NCI-H69 (cell line): Measurements from ENCODE around the gene PSMD9.
A peak's percentile ranks its signal among the peaks of the same experiment; 100 is the strongest.
"Not testable (repeated sequence)": the region's sequence is repeated elsewhere in the genome, so short reads cannot be mapped to it uniquely, and the experiment has no call there.

Source experiments
- DNase-seq: peaks from one replicate; lab custom pipeline; 2025; lab: John Stamatoyannopoulos, UW

PSMD9 gene

DNA sequence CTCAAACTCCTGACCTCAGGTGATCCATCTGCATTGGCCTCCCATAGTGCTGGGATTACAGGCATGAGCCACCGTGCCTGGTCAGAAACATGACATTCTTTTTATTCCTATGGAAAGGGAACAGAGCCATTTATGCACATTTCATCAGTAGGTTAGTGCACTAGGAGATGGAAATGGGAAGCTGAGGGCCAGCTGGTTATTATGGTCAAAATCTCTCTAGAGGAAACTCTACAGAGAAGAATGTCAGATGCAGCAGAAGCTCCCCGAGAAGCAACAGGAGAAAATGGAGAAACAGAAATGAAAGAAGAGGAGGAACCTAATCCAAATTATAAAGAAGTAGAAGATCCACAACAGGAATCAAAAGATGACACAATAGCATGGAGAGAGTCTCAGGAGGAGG is 32.5 kb downstream of the PSMD9 start:
- no peak for DNase-seq

DNA sequence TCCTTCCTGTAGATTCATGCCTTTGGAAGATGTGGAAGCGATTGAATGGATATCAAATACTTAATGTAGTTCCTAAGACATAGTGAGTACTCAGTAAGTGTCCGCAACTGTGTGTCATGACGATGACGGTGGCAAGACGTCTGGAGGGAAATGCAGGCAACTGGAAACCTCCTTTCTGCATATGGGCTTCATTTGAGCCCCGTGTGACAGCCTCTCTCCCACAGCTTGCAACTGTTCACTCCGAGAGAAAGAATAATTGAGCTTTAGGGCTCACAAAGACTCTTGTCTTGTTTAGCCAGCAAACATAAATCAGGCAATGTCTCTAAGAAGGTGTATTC is 36.7 kb downstream of the PSMD9 start:
- no peak for DNase-seq

DNA sequence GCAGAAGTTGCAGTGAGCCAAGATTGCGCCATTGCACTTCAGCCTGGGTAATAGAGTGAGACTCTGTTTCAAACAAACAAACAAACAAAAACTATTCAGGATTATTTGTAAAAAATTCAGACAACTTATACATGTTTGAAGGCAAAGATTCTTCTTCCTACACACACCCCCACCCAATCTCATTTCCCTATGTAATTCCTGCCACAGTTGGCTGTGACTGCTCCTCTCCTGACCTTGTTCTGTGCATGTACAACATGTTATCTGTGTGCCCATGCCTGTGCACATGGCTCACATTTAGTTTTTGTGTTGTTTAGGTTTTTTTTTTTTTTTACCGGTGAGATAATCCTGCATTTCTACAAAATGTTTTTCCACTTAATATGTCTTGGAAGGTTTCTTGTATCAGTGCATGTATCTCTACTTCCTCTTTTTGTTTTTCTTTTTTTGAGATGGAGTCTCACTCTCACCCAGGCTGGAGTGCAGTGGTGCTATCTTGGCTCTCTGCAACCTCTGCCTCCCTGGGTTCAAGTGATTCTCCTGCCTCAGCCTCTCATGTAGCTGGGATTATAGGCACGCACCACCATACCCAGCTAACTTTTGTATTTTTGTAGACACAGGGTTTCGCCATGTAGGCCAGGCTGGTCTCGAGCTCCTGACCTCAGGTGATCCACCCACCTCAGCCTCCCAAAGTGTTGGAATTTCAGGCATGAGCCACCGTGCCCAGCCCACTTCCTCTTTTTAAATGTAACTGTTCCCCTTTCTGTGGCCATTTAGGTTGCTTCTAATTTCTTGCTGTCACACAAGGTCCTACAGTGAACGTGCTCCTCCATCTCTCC is 38.5 kb downstream of the PSMD9 start:
- DNase-seq, result no peak

- DNase-seq, result no peak
Observed at GRCh38 chr12:121927813-121928212, 39.2 kb downstream of the PSMD9 start.

- not testable (repeated sequence) for DNase-seq
Observed at GRCh38 chr12:121929545-121929944, 41.0 kb downstream of the PSMD9 start.

- no peak for DNase-seq
Observed at GRCh38 chr12:121930862-121931261, 42.3 kb downstream of the PSMD9 start.

DNA sequence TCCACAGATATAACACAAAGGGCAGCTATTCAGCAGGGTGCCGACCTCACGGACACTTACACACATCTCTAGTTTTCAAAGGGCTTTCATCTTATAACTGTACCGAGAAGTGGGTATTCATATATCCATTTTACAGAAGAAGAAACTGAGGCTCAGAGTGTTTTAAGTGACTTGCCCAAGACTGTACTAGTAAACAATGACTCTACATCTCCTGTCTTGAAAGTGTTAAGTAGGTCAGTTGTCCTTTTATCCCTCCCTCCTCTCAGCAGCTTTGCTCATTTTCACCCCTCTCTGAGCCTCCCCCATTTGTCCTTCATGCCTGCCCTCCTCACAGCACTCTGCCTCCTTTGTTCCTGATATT is 43.6 kb downstream of the PSMD9 start:
- DNase-seq, result no peak

GRCh38 chr12:121932914-121933521 is 44.4 kb downstream of the PSMD9 start:
- no peak for DNase-seq

GRCh38 chr12:121933522-121934308 is 45.1 kb downstream of the PSMD9 start:
- no peak for DNase-seq

DNA sequence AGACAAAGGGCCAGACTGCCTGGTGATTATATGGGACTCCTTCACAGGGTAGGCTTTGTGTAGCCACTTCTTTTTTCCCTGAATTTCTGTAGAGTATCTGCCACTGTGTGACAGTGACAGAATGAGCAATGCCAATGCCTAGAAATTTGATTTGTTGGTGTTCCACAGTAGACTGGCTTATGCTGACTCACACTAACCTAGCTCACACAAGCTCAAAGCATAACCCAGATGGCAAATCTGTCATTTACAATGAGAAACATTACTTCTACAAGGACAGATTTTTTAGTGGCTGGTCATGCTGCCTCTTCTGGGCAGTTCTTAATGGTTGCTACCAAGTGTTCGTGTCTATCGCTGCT is 45.7 kb downstream of the PSMD9 start:
- DNase-seq, result no peak

GRCh38 chr12:121937654-121938053 is 49.1 kb downstream of the PSMD9 start:
- no peak for DNase-seq

DNA sequence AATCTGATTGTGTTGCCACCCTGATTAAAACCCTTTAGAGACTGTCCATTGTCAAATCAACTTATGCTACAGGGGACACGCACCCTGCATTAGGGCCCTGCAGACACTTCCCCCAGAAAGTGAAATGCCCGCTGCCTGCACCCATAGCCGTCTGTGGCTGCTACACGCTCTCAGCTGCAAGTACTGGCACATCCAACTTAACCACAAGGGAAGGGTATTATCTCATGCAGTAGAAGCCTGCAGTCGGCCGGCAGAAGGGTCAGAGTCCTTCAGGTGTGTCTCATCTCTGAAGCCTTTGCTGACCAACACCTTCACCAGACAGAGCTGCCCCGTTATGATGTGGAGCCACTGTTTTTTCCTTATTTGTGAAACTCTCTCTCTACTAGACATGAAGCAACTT is 50.6 kb downstream of the PSMD9 start:
- DNase-seq, result no peak

GRCh38 chr12:121939992-121940766 is 51.6 kb downstream of the PSMD9 start:
- no peak for DNase-seq

DNA sequence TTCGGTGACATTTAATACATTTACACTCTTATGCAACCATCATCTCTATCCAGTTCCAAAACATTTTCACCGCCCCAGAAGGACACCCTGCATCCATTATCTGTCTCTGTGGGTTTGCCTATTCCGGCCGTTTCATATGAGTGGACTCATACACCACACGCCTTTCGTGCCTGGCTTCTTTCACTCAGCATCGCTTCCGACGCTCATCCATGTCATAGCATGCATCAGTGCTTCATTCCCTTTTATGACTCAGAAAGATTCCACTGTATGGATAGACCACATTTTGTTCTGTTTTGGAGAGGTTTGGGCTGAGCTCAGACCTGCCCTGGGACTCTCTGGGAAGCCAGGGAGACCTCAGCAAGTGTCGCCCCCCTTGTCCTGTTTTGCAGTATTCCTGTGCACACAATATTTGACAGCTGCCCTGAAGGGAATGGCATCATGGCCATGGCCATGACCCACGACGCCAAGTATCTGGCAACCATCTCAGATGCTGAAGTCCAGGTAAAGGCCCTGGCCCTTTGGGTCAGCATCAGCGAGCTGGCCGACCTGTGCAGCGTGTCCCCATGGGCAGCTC is 53.6 kb downstream of the PSMD9 start:
- no peak for DNase-seq

GRCh38 chr12:121943926-121944325 is 55.3 kb downstream of the PSMD9 start:
- DNase-seq, result no peak

DNA sequence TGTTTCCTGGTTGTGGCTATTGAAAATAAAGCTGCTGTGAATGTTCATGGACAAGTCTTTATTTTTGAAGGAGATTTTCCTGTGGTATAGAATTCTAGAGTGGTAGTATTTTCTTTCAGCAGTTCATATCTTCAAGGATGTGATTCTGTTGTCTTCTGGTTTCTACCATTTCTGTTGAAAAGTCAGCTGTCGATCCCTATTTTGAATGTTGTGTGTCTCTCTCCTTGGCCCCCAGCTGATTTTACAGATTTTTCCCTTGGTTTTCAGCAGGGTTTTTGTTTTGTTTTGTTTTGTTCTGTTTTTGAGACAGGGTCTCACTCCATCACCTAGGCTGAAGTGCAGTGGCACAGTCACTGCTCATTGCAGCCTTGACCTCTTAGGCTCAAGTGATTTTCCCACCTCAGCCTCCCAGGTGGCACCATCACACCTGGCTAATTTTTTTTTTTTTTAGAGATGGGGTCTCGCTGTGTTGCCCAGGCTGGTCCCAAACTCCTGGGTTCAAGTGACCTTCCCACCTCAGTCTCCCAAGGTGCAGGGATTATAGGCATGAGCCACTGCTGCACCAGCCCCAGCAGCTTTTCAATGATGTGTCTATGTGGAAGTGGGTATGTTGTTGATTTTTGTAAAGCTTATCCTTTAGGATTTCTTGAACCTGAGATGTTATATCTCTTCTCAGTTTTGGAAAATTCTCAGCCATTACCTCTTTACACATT is 57.9 kb downstream of the PSMD9 start:
- DNase-seq, result no peak

GRCh38 chr12:121947981-121948380 is 59.4 kb downstream of the PSMD9 start:
- no peak for DNase-seq

- no peak for DNase-seq
Observed at GRCh38 chr12:121949648-121950397, 61.2 kb downstream of the PSMD9 start.

DNA sequence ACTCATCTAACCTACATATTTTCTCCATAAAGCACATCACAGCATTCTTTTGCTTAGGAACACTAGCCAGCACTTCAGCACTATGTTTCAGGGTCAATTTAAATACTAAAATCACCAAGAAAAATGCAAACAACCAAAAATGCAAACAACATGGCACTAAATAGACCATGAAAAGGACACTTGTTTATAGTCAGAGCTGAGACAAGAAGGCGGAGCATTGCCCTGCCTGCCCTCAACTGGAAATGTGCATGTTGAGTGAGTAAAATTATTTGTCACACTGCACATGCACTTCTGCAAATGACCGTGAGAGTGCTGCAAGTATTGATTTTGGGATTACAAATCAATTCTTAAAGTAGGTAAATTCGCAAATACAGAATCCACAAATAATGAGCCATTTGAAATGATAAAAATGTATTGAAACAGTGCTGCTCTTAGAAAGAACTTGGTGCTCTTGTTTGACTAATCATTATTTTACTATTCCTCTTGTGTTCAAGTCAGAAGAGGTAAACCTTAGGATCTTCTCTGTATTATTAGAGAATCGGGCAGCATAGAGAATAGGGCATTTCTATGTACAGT is 64.6 kb downstream of the PSMD9 start:
- no peak for DNase-seq

GRCh38 chr12:121953695-121954094 is 65.1 kb downstream of the PSMD9 start:
- peak; percentile 51 for DNase-seq
